Effector CD8-positive, alpha-beta T cell (primary cell): Measurements from ENCODE around the gene FAM20C.
"Not testable (repeated sequence)": the region's sequence is repeated elsewhere in the genome, so short reads cannot be mapped to it uniquely, and the experiment has no call there.

Experiments used
- DNase-seq: peaks from one replicate; lab custom pipeline; 2025; lab: John Stamatoyannopoulos, UW

The FAM20C gene

GRCh38 chr7:228610-229009 lies 36.2 kb downstream of the FAM20C start:
- DNase-seq, result no peak

- no peak for DNase-seq
Observed at GRCh38 chr7:229184-229964, 37.0 kb downstream of the FAM20C start.

- DNase-seq, result no peak
Observed at GRCh38 chr7:230274-230673, 37.9 kb downstream of the FAM20C start.

GRCh38 chr7:231030-231857 lies 38.9 kb downstream of the FAM20C start:
- no peak for DNase-seq

GRCh38 chr7:231858-232246 lies 39.5 kb downstream of the FAM20C start:
- no peak for DNase-seq

- no peak for DNase-seq
Observed at GRCh38 chr7:232410-233248, 40.3 kb downstream of the FAM20C start.

GRCh38 chr7:233249-234035 lies 41.1 kb downstream of the FAM20C start:
- no peak for DNase-seq

- no peak for DNase-seq
Observed at GRCh38 chr7:234051-234707, 41.8 kb downstream of the FAM20C start.

- DNase-seq, result no peak
Observed at GRCh38 chr7:234708-235553, 42.6 kb downstream of the FAM20C start.

- no peak for DNase-seq
Observed at GRCh38 chr7:235576-236395, 43.4 kb downstream of the FAM20C start.

GRCh38 chr7:236967-237366 lies 44.6 kb downstream of the FAM20C start:
- DNase-seq, result no peak

- no peak for DNase-seq
Observed at GRCh38 chr7:237385-237784, 45.0 kb downstream of the FAM20C start.

- DNase-seq, result no peak
Observed at GRCh38 chr7:240146-240676, 47.8 kb downstream of the FAM20C start.

- no peak for DNase-seq
Observed at GRCh38 chr7:240887-241421, 48.6 kb downstream of the FAM20C start.

- no peak for DNase-seq
Observed at GRCh38 chr7:241513-241912, 49.1 kb downstream of the FAM20C start.

- DNase-seq, result not testable (repeated sequence)
Observed at GRCh38 chr7:242826-243579, 50.6 kb downstream of the FAM20C start.

- not testable (repeated sequence) for DNase-seq
Observed at GRCh38 chr7:243580-243978, 51.2 kb downstream of the FAM20C start.

GRCh38 chr7:244974-245373 lies 52.6 kb downstream of the FAM20C start:
- DNase-seq, result no peak
